Measurements from ENCODE around the gene CDH22.

DNA sequence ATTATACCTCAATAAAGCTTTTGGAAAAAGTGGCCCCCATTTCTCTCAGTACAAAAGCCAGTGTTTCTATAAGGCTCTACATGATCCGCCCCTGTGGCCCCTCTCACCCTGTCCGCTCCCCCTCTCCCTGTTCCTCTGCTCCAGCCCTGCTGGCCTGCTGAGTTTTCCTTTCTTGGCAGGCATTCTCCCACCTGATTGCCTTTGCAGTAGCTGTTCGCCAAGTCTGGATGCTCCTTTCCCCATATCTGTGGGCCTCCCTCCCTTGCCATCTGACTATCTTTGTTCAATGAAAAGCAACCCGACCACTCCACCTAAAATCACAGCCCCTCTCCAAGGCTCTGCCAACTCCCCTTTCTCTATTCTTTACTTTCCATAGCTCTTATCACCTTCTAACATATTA is 33.2 kb downstream of the CDH22 start:
- TF ChIP-seq ZNF384 (IDR thresholded peaks at IDR 0.05) (no peak), BHLHE40 (IDR thresholded peaks at IDR 0.05; ENCODE audit: borderline replicate concordance) (no peak), FOXK2 (IDR thresholded peaks at IDR 0.05) (no peak), TARDBP (IDR thresholded peaks at IDR 0.05) (no peak), ELF4 (IDR thresholded peaks at IDR 0.05) (no peak), ARNT (IDR thresholded peaks at IDR 0.05) (no peak)
